Muscle of leg (tissue), 16 donors: ENCODE measurements around the gene AK1. TPM values are rescaled to one million over a fixed set of nuclear protein-coding genes. Genes with fewer than 3 reads are reported as not detected.

Source experiments
- DNase-seq: peaks from one replicate; pipeline ENCODE4 v3.0.0; 2013
- H3K27ac ChIP-seq: one replicate; pipeline ENCODE4 v1.5.1; 2013; ENCODE audit warnings: mild to moderate bottlenecking, low read length, control low read depth
- H3K27me3 ChIP-seq: one replicate; pipeline ENCODE4 v1.6.1; 2013; ENCODE audit warnings: low read length; ENCODE audit not compliant: control insufficient read depth, insufficient read depth
- H3K36me3 ChIP-seq: one replicate; pipeline ENCODE4 v1.6.1; 2013; ENCODE audit warnings: low read length; ENCODE audit not compliant: control insufficient read depth, insufficient read depth
- H3K4me1 ChIP-seq: one replicate; pipeline ENCODE4 v1.6.1; 2013; ENCODE audit warnings: low read length; ENCODE audit not compliant: control insufficient read depth, insufficient read depth
- H3K4me3 ChIP-seq: one replicate; pipeline ENCODE4 v1.5.1; 2013; ENCODE audit warnings: low read length, control low read depth
- H3K9me3 ChIP-seq: replicated peaks from 2 replicates; pipeline ENCODE4 v1.6.1; 2013; ENCODE audit warnings: low read depth, low read length; ENCODE audit not compliant: control insufficient read depth
- WGBS: methylation state at CpG from one replicate; pipeline ENCODE4 v1.1.5; 2013; ENCODE audit warnings: missing lambda C conversion rate; ENCODE audit not compliant: insufficient coverage; 5-methylcytosine and 5-hydroxymethylcytosine counted together
- long read RNA-seq, 11 donors: transcript quantifications; one replicate each; lab custom pipeline, GENCODE V29; 2026
- polyA plus RNA-seq, 8 donors: library from polyadenylated mRNA; unstranded; fragments of 120-200 nt; gene quantifications; one replicate each; pipeline versions ENCODE4 v1.2.1 to v1.2.3, GENCODE V29; 2013; ENCODE audit warnings: inconsistent platforms in 1 of 8, low replicate concordance in 1 of 8; ENCODE audit not compliant: insufficient read length in 8 of 8, insufficient read depth in 1 of 8
- total RNA-seq: library from RNA; stranded (reverse); fragments of 120-200 nt; gene quantifications from one replicate; pipeline ENCODE4 v1.2.4, GENCODE V29; 2013

AK1 gene, protein sequence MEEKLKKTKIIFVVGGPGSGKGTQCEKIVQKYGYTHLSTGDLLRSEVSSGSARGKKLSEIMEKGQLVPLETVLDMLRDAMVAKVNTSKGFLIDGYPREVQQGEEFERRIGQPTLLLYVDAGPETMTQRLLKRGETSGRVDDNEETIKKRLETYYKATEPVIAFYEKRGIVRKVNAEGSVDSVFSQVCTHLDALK
- total RNA-seq = 921 TPM
- 1,000 to 10,000 TPM in 5 of 8 donors, 100 to 1,000 TPM in 3; 579 to 1,396 (median 1,101) TPM for polyA plus RNA-seq
- long read RNA-seq, donor 1, transcript AK1-203 (7 exons, 2,266 nt) = major isoform, 186 of 247 reads
- long read RNA-seq, donor 1, partial matches to known transcripts = 40 of 247 reads
- long read RNA-seq, donor 1, other reads (novel, unspliced or antisense) = 21 of 247 reads
- long read RNA-seq, donor 2, transcript AK1-203 (7 exons, 2,266 nt) = major isoform, 44 of 49 reads
- long read RNA-seq, donor 2, partial matches to known transcripts = 5 of 49 reads
- long read RNA-seq, donor 2, other reads (novel, unspliced or antisense) = 0 of 49 reads
- long read RNA-seq, donor 3, transcript AK1-203 (7 exons, 2,266 nt) = major isoform, 657 of 854 reads
- long read RNA-seq, donor 3, partial matches to known transcripts = 103 of 854 reads
- long read RNA-seq, donor 3, other reads (novel, unspliced or antisense) = 94 of 854 reads
- long read RNA-seq, donor 4, transcript AK1-203 (7 exons, 2,266 nt) = major isoform, 218 of 299 reads
- long read RNA-seq, donor 4, partial matches to known transcripts = 55 of 299 reads
- long read RNA-seq, donor 4, other reads (novel, unspliced or antisense) = 26 of 299 reads
- long read RNA-seq, donor 5, transcript AK1-203 (7 exons, 2,266 nt) = major isoform, 457 of 629 reads
- long read RNA-seq, donor 5, partial matches to known transcripts = 111 of 629 reads
- long read RNA-seq, donor 5, other reads (novel, unspliced or antisense) = 60 of 629 reads
- long read RNA-seq, donor 6, transcript AK1-203 (7 exons, 2,266 nt) = major isoform, 657 of 990 reads
- long read RNA-seq, donor 6, partial matches to known transcripts = 245 of 990 reads
- long read RNA-seq, donor 6, other reads (novel, unspliced or antisense) = 84 of 990 reads
- long read RNA-seq, donor 7, transcript AK1-203 (7 exons, 2,266 nt) = major isoform, 290 of 468 reads
- long read RNA-seq, donor 7, partial matches to known transcripts = 154 of 468 reads
- long read RNA-seq, donor 7, other reads (novel, unspliced or antisense) = 24 of 468 reads
- long read RNA-seq, donor 8, transcript AK1-203 (7 exons, 2,266 nt) = major isoform, 167 of 321 reads
- long read RNA-seq, donor 8, partial matches to known transcripts = 130 of 321 reads
- long read RNA-seq, donor 8, other reads (novel, unspliced or antisense) = 24 of 321 reads
- long read RNA-seq, donor 9, transcript AK1-203 (7 exons, 2,266 nt) = major isoform, 258 of 376 reads
- long read RNA-seq, donor 9, partial matches to known transcripts = 88 of 376 reads
- long read RNA-seq, donor 9, other reads (novel, unspliced or antisense) = 30 of 376 reads
- long read RNA-seq, donor 10, transcript AK1-203 (7 exons, 2,266 nt) = major isoform, 322 of 568 reads
- long read RNA-seq, donor 10, partial matches to known transcripts = 206 of 568 reads
- long read RNA-seq, donor 10, other reads (novel, unspliced or antisense) = 39 of 568 reads
- long read RNA-seq, donor 11, transcript AK1-203 (7 exons, 2,266 nt) = major isoform, 323 of 451 reads
- long read RNA-seq, donor 11, partial matches to known transcripts = 85 of 451 reads
- long read RNA-seq, donor 11, other reads (novel, unspliced or antisense) = 42 of 451 reads

- Histone ChIP-seq H3K4me3 (peak within 1 kb of the TSS; percentile 59), H3K9me3 (no peaks in the 10 kb centered on the region), H3K27ac (peak within 1 kb of the TSS; percentile 92), H3K36me3 (peaks cover 14% of the 10 kb centered on the region), H3K27me3 (no peaks in the 10 kb centered on the region), H3K4me1 (peaks cover 60% of the 10 kb centered on the region)
- DNase-seq = peak; percentile 84
- WGBS = 2% methylated on average over 42 of the region's 44 CpGs
Observed at GRCh38 chr9:127877566-127877998, at the start of gene AK1. AK1 (minus strand) TSS chr9:127877675; CDS start chr9:127874617, 3,058 bp downstream.

DNA sequence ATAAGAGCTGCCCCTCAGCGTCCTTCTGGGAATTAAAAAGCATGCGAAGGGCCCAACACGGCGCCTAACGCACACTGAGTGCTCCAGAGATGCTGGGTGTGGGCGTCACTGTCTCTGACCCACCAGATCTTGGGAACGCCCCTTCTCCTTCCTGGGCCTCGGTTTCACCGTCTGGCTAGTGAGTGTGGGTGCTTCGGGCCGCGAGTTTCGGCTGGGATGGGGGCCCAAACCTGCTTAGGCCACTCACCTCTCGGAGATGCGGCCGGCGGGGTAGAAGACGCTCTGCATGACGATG is 49.4 kb upstream of the AK1 start:
- H3K4me3 ChIP-seq = no peak overlapping the region
- H3K9me3 ChIP-seq = no peaks in the 10 kb centered on the region
- H3K27ac ChIP-seq = no peak overlapping the region
- no peaks in the 10 kb centered on the region for H3K36me3 ChIP-seq
- H3K27me3 ChIP-seq = peaks cover 58% of the 10 kb centered on the region
- H3K4me1 ChIP-seq = peaks cover 32% of the 10 kb centered on the region
- DNase-seq = no peak
- 4% methylated on average over 13 of the region's 19 CpGs for WGBS

- H3K4me1 ChIP-seq = peaks cover 32% of the 10 kb centered on the region
- H3K27ac ChIP-seq = no peak overlapping the region
- whole genome bisulfite sequencing = 57% methylated on average over 11 of the region's 14 CpGs
- no peaks in the 10 kb centered on the region for H3K36me3 ChIP-seq
- H3K4me3 ChIP-seq = no peak overlapping the region
- peaks cover 60% of the 10 kb centered on the region for H3K27me3 ChIP-seq
- H3K9me3 ChIP-seq = no peaks in the 10 kb centered on the region
- DNase-seq = no peak
Observed at GRCh38 chr9:127925959-127926905, 48.8 kb upstream of the AK1 start.

GRCh38 chr9:127924736-127925444 is 47.4 kb upstream of the AK1 start:
- Histone ChIP-seq H3K27me3 (peaks cover 59% of the 10 kb centered on the region), H3K4me1 (peaks cover 26% of the 10 kb centered on the region), H3K4me3 (no peak overlapping the region), H3K36me3 (no peaks in the 10 kb centered on the region), H3K27ac (no peak overlapping the region), H3K9me3 (no peaks in the 10 kb centered on the region)
- no peak for DNase-seq
- WGBS = 76% methylated on average over 20 of the region's 22 CpGs

DNA sequence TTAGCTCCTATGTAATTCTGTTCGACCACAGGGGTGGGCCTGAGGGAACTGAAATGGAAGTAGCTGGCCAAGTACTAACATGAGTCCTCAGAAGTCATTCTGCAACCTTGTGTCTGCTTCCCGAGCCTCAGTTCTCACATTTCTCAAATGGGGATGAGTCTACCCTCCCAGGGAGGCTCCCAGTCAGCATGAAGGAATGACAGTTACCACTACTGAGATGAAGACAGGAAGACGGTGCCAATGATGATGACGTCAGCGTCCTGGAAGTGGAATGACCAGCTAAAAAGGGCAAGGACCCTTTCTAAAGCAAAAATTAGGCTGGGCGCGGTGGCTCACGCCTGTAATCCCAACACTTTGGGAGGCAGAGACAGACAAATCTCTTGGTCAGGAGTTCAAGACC is 46.3 kb upstream of the AK1 start:
- Histone ChIP-seq H3K36me3 (no peaks in the 10 kb centered on the region), H3K4me1 (peaks cover 32% of the 10 kb centered on the region), H3K4me3 (no peak overlapping the region), H3K27ac (no peak overlapping the region), H3K27me3 (peaks cover 48% of the 10 kb centered on the region), H3K9me3 (no peaks in the 10 kb centered on the region)
- WGBS = 91% methylated on average over 6 of the region's 8 CpGs
- no peak for DNase-seq

DNA sequence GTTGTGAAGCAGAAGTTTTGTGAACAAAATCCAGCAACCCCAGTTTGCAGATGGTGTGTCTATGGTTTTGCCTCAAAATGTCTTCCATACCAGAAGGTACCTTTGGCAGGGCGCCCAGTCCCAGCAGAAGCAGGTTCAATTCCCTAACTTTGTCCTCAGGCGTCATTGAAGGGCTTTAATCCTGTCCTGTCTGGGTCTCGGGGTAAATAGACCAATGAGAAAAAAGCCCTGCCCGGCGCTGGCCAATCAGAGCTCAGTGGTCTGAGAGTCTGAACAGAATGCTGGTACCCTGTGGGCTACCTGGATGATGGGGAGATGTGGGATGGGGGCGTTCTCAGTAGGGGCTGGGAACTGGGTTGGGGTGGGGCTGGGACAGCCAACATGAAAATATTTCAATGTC is 45.6 kb upstream of the AK1 start:
- Histone ChIP-seq H3K36me3 (no peaks in the 10 kb centered on the region), H3K27me3 (peaks cover 41% of the 10 kb centered on the region), H3K9me3 (no peaks in the 10 kb centered on the region), H3K4me3 (no peak overlapping the region), H3K4me1 (peaks cover 35% of the 10 kb centered on the region), H3K27ac (no peak overlapping the region)
- 64% methylated on average over 3 of the region's 6 CpGs for WGBS
- DNase-seq = no peak

GRCh38 chr9:127921557-127922120 is 44.2 kb upstream of the AK1 start:
- peak; percentile 54 for DNase-seq
- Histone ChIP-seq H3K4me3 (no peak overlapping the region), H3K27me3 (peaks cover 28% of the 10 kb centered on the region), H3K36me3 (no peaks in the 10 kb centered on the region), H3K27ac (no peak overlapping the region), H3K4me1 (peaks cover 34% of the 10 kb centered on the region), H3K9me3 (no peaks in the 10 kb centered on the region)
- 16% methylated on average over 44 of the region's 45 CpGs for WGBS

DNA sequence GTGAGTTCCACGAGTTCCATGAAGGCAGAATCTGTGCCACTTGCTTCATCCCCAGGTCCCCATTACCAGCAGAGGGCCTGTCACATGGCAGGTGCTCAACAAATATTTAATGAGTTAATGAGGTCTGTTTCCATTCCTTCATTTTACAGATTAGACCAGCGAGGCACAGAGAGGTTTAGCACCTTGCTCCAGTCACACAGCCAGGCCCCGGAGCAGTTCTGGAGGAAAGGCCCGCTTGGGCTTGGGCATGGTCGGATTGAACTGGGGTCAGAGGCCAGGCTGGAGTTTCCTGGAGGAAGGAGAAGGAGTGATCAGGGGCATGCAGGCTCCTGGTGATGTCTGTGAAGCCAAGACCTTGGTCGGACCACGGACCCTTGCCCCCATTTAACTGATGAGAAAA is 43.3 kb upstream of the AK1 start:
- H3K27ac ChIP-seq = no peak overlapping the region
- 96% methylated on average over 4 of the region's 7 CpGs for WGBS
- no peaks in the 10 kb centered on the region for H3K9me3 ChIP-seq
- peaks cover 20% of the 10 kb centered on the region for H3K27me3 ChIP-seq
- peaks cover 41% of the 10 kb centered on the region for H3K4me1 ChIP-seq
- DNase-seq = no peak
- no peak overlapping the region for H3K4me3 ChIP-seq
- H3K36me3 ChIP-seq = no peaks in the 10 kb centered on the region
